Aorta (tissue), 5 donors: ENCODE measurements around the gene INO80D. TPM values are rescaled to one million over a fixed set of nuclear protein-coding genes. Genes with fewer than 3 reads are reported as not detected.
"Not testable (repeated sequence)": the region's sequence is repeated elsewhere in the genome, so short reads cannot be mapped to it uniquely, and the experiment has no call there.

Source experiments
- ATAC-seq: fragments of 200-7000 bp; cut with Tn5 transposase; one replicate; pipeline ENCODE4 v1.9.1; 2022; ENCODE audit warnings: moderate library complexity; ENCODE audit not compliant: low FRiP score
- DNase-seq, 2 donors: peaks; one replicate each; pipeline ENCODE4 v3.0.0-alpha.2; 2020
- H3K27ac ChIP-seq, 2 donors: one replicate each; pipeline ENCODE4 v1.5.1; 2013; ENCODE audit warnings: low read length in 2 of 2, mild to moderate bottlenecking in 2 of 2, moderate library complexity in 2 of 2, control low read depth in 1 of 2, inconsistent platforms in 1 of 2, low read depth in 1 of 2
- H3K27me3 ChIP-seq, 2 donors: one replicate each; pipeline ENCODE4 v1.6.1; 2013; ENCODE audit warnings: control low read depth in 1 of 2, low read length in 1 of 2, mild to moderate bottlenecking in 1 of 2, moderate library complexity in 1 of 2; ENCODE audit not compliant: insufficient read depth in 2 of 2, control insufficient read depth in 1 of 2
- H3K36me3 ChIP-seq, 2 donors: one replicate each; pipeline ENCODE4 v1.6.1; 2013; ENCODE audit warnings: control low read depth in 1 of 2, low read length in 1 of 2, mild to moderate bottlenecking in 1 of 2; ENCODE audit not compliant: insufficient read depth in 2 of 2, control insufficient read depth in 1 of 2
- H3K4me1 ChIP-seq, 2 donors: one replicate each; pipeline ENCODE4 v1.6.1; 2013; ENCODE audit warnings: low read length in 2 of 2, control low read depth in 1 of 2, mild to moderate bottlenecking in 1 of 2, moderate library complexity in 1 of 2; ENCODE audit not compliant: insufficient read depth in 2 of 2, control insufficient read depth in 1 of 2
- H3K4me3 ChIP-seq, 2 donors: one replicate each; pipeline ENCODE4 v1.5.1; 2013; ENCODE audit warnings: low read length in 2 of 2, control low read depth in 1 of 2, mild to moderate bottlenecking in 1 of 2
- H3K9me3 ChIP-seq: one replicate; pipeline ENCODE4 v1.6.1; 2013; ENCODE audit warnings: mild to moderate bottlenecking, low read length; ENCODE audit not compliant: control insufficient read depth
- WGBS, 2 donors: extraction: QIAGEN DNeasy Blood & Tissue Kit; methylation state at CpG; one replicate each; pipeline ENCODE4 v1.1.7; 2013; 5-methylcytosine and 5-hydroxymethylcytosine counted together
- intact Hi-C, 2 donors: fragments of 100-400 bp; cut with DNase I; formaldehyde crosslinking; loops; one replicate each; pipeline versions ENCODE4 v1.14.2 to v1.15.0; 2022
- polyA plus RNA-seq, 2 donors: library from polyadenylated mRNA; stranded (reverse); fragments of 200-250 nt; gene quantifications; one replicate each; pipeline ENCODE4 v1.2.3, GENCODE V29; 2013
- total RNA-seq, 2 donors: library from RNA; stranded (reverse); fragmentation: NEBNext Ultra II Directional; extraction: Animal tissue kit (Norgen Biotek cat#: 25700); gene quantifications; one replicate each; pipeline ENCODE4 v1.2.1, GENCODE V29; 2021
- donor health status: healthy with polysubstance abuse.
- donor health status: Bipolar disorder and iron deficiency.
- donor health status: DM: no; HTN: no; CAD: no.
- donor health status: DM: no; HTN: no; CAD: no.
- donor health status: DM: yes; HTN: yes; CAD: no.

The INO80D gene
- total and polyA plus RNA-seq, 4 donors, result 0.88 to 33.5 (median 15.4) TPM

GRCh38 chr2:206079699-206080465, 6.1 kb downstream of the INO80D start:
- H3K36me3 ChIP-seq, result no peaks in the 10 kb centered on the region

GRCh38 chr2:206077879-206078278, 8.1 kb downstream of the INO80D start:
- 89% methylated on average over 5 of the region's 5 CpGs for WGBS, 2 donors
- H3K27ac ChIP-seq, DNase-seq, H3K4me3 ChIP-seq, H3K4me1 ChIP-seq, H3K36me3 ChIP-seq, ATAC-seq, intact Hi-C loops, H3K9me3 ChIP-seq, H3K27me3 ChIP-seq: not testable (repeated sequence)

More at GRCh38 chr2:206079699-206080465, 6.1 kb downstream of the INO80D start:
- DNase-seq (no peak), ATAC-seq (no peak)
- Histone ChIP-seq H3K27ac (no peak overlapping the region), H3K4me1 (no peaks in the 10 kb centered on the region), H3K4me3 (no peak overlapping the region), H3K27me3 (no peaks in the 10 kb centered on the region), H3K9me3 (no peaks in the 10 kb centered on the region)
- 68 to 71% methylated on average over 9 of the region's 9 CpGs for WGBS, 2 donors
- intact Hi-C loops, result no loop called here

DNA sequence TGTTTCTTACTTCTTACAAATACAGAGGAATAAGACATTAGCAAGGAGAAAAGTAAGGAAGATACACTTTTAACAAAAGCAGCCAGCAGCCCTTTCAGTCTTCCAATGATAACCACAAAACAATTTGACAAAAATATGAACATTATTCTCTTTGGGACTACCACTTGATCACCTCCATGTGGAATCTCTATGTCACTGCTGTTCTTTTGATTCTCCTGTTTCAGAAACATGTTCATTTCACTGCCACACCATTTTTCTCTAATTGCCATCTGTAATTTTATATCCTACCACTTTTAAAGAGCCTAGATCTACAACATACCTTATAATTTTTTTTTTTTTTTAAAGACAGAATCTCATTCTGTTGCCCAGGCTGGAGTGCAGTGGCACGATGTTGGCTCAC, 10.9 kb downstream of the INO80D start:
- intact Hi-C loops, result no loop called here
- Histone ChIP-seq H3K36me3 (no peaks in the 10 kb centered on the region), H3K9me3 (no peaks in the 10 kb centered on the region), H3K27me3 (no peaks in the 10 kb centered on the region), H3K27ac (no peak overlapping the region), H3K4me3 (no peak overlapping the region), H3K4me1 (no peaks in the 10 kb centered on the region)
- DNase-seq, result no peak
- no peak for ATAC-seq
- WGBS, 2 donors, result 86 to 100% methylated on average over 1 of the region's 1 CpG

GRCh38 chr2:206071807-206072206, 14.2 kb downstream of the INO80D start:
- intact Hi-C loops, result no loop called here
- Histone ChIP-seq H3K36me3 (no peaks in the 10 kb centered on the region), H3K4me3 (no peak overlapping the region), H3K9me3 (no peaks in the 10 kb centered on the region), H3K27ac (no peak overlapping the region), H3K27me3 (no peaks in the 10 kb centered on the region), H3K4me1 (no peaks in the 10 kb centered on the region)
- 86 to 87% methylated on average over 1 of the region's 1 CpG for WGBS, 2 donors
- DNase-seq (no peak), ATAC-seq (no peak)

DNA sequence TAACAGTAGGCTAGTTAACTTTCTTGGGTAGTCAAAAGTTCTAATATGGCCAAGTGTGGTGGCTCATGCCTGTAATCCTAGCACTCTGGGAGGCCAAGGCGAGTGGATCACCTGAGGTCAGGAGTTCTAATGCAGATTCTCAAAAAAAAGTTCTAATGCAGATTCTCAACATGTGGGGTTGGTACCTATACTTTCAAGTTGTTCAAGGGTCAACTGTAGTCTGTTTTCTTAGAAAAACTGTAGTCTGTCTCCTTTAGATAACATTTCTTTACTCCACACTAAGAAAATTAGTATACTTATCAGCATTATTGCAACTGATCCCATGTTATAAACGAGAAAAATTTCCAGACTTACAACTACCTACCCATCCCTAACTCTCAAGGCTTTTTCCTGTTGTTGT, 16.6 kb downstream of the INO80D start:
- intact Hi-C loops, result no loop called here

GRCh38 chr2:206068207-206068606, 17.8 kb downstream of the INO80D start:
- Histone ChIP-seq H3K36me3 (no peaks in the 10 kb centered on the region), H3K27ac (no peak overlapping the region), H3K4me1 (no peaks in the 10 kb centered on the region), H3K4me3 (no peak overlapping the region), H3K27me3 (no peaks in the 10 kb centered on the region), H3K9me3 (no peaks in the 10 kb centered on the region)
- ATAC-seq (no peak), DNase-seq (no peak)
- WGBS, 2 donors, result 96 to 99% methylated on average over 1 of the region's 1 CpG
- intact Hi-C loops, result no loop called here

More for the DNA sequence above, 16.6 kb downstream of the INO80D start:
- no peak for ATAC-seq
- Histone ChIP-seq H3K4me1 (no peaks in the 10 kb centered on the region), H3K27me3 (no peaks in the 10 kb centered on the region), H3K36me3 (no peaks in the 10 kb centered on the region), H3K4me3 (no peak overlapping the region), H3K27ac (no peak overlapping the region), H3K9me3 (no peaks in the 10 kb centered on the region)
- no peak for DNase-seq
- 84 to 91% methylated on average over 2 of the region's 2 CpGs for WGBS, 2 donors

DNA sequence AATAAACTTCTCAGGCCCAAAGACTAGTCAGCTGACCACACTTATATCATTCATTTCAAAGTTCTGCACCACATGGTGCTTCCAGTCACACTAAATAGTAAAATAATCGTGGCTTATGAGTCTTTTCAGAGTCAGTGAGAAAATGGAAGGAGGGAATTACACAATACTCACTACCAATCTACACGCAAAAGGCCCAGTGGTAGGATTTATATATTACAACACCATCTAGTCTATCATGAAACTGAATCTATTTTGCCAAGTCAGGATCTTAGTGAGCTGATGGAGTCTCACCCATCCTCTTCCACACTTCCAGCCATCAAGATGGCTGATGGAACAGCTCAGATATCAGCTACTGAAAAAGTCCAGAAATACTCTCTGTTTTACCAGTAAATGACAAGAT, 21.9 kb downstream of the INO80D start:
- Histone ChIP-seq H3K36me3 (no peaks in the 10 kb centered on the region), H3K9me3 (no peaks in the 10 kb centered on the region), H3K27me3 (no peaks in the 10 kb centered on the region), H3K27ac (no peak overlapping the region), H3K4me3 (no peak overlapping the region), H3K4me1 (no peaks in the 10 kb centered on the region)
- ATAC-seq, result no peak
- 92 to 95% methylated on average over 2 of the region's 2 CpGs for WGBS, 2 donors
- DNase-seq, result no peak
- intact Hi-C loops, result no loop called here

GRCh38 chr2:206063635-206064034, 22.3 kb downstream of the INO80D start:
- no peak for DNase-seq
- no peak overlapping the region for H3K27ac ChIP-seq
- H3K9me3 ChIP-seq, result no peaks in the 10 kb centered on the region
- ATAC-seq, result no peak
- no peaks in the 10 kb centered on the region for H3K27me3 ChIP-seq
- no peak overlapping the region for H3K4me3 ChIP-seq
- intact Hi-C loops, result no loop called here
- H3K36me3 ChIP-seq, result no peaks in the 10 kb centered on the region
- H3K4me1 ChIP-seq, result no peaks in the 10 kb centered on the region
- 98 to 100% methylated on average over 1 of the region's 1 CpG for WGBS, 2 donors

- Histone ChIP-seq H3K36me3 (no peaks in the 10 kb centered on the region), H3K9me3 (no peaks in the 10 kb centered on the region), H3K27me3 (no peaks in the 10 kb centered on the region), H3K4me1 (no peaks in the 10 kb centered on the region), H3K4me3 (no peak overlapping the region), H3K27ac (no peak overlapping the region)
- WGBS, 2 donors, result 73 to 81% methylated on average over 7 of the region's 7 CpGs
- intact Hi-C loops, result no loop called here
- DNase-seq (no peak), ATAC-seq (no peak)
These were observed 23.2 kb downstream of the INO80D start for GRCh38 chr2:206062724-206063123.
